Caco-2 (cell line): ENCODE data around the gene FGFR4. TPM values are rescaled to one million over a fixed set of nuclear protein-coding genes. Genes with fewer than 3 reads are reported as not detected.

Source experiments
- BruUV-seq: library from RNA; stranded (reverse); fragments of 400-500 nt; replicated peaks from 2 replicates; lab custom pipeline; 2021; lab: Mats Ljungman, UMichigan
- CTCF ChIA-PET: fragments of 300-600 bp; sonication (Branson Sonifier 250); formaldehyde crosslinking; loops from one replicate; lab custom pipeline; 2022; ENCODE audit warnings: antibody characterized with exemption; lab: Charles Lee
- POLR2A ChIA-PET: fragments of 300-600 bp; sonication (Branson Sonifier 250); formaldehyde crosslinking; loops from one replicate; lab custom pipeline; 2022; ENCODE audit warnings: antibody characterized with exemption; lab: Charles Lee
- DNase-seq, 2 experiments: peaks; one replicate each; pipeline versions ENCODE4 v3.0.0 to v3.0.0-alpha.2; 2020 to 2022
- H3K27me3 ChIP-seq: replicated peaks from 2 replicates; pipeline ENCODE4 v1.6.0; 2011; ENCODE audit warnings: low read length; ENCODE audit not compliant: control insufficient read depth, insufficient read depth
- H3K36me3 ChIP-seq: 2 replicates; pipeline ENCODE4 v1.5.1; 2011; ENCODE audit warnings: low read length; ENCODE audit not compliant: control insufficient read depth, insufficient read depth
- H3K4me1 ChIP-seq: fragments of 250-450 bp; sonication (Bioruptor Pico); 2 replicates; pipeline ENCODE4 v1.5.1; 2020; ENCODE audit warnings: mild to moderate bottlenecking
- H3K4me3 ChIP-seq: 2 replicates; pipeline ENCODE4 v1.5.1; 2011; ENCODE audit warnings: low read depth, mild to moderate bottlenecking, control low read depth, low read length
- H3K9me3 ChIP-seq: fragments of 250-450 bp; sonication (Bioruptor Pico); 2 replicates; pipeline ENCODE4 v1.5.1; 2020; ENCODE audit warnings: mild to moderate bottlenecking, moderate library complexity
- H3K27ac Mint-ChIP-seq: one replicate; pipeline ENCODE4 v1.8.0; 2022; ENCODE audit warnings: mixed read lengths; ENCODE audit not compliant: unreplicated experiment
- H3K27me3 Mint-ChIP-seq: one replicate; pipeline ENCODE4 v1.8.0; 2022; ENCODE audit warnings: mixed read lengths; ENCODE audit not compliant: insufficient read depth, unreplicated experiment
- H3K36me3 Mint-ChIP-seq: one replicate; pipeline ENCODE4 v1.8.0; 2022; ENCODE audit warnings: mild to moderate bottlenecking, mixed read lengths; ENCODE audit not compliant: insufficient read depth, unreplicated experiment
- H3K4me1 Mint-ChIP-seq: one replicate; pipeline ENCODE4 v1.8.0; 2022; ENCODE audit warnings: low read depth, mixed read lengths; ENCODE audit not compliant: unreplicated experiment
- H3K4me3 Mint-ChIP-seq: one replicate; pipeline ENCODE4 v1.8.0; 2022; ENCODE audit warnings: mild to moderate bottlenecking, moderate library complexity, mixed read lengths; ENCODE audit not compliant: unreplicated experiment
- H3K9me3 Mint-ChIP-seq: one replicate; pipeline ENCODE4 v1.8.0; 2022; ENCODE audit warnings: mixed read lengths; ENCODE audit not compliant: unreplicated experiment
- CTCF ChIP-seq, 2 experiments: fragments of 200-600 bp in 1 of 2; IDR thresholded peaks; 1 replicate in 1 of 2; 2 replicates in 1 of 2; pipeline versions ENCODE4 v1.5.1 to v1.8.0; 2011 to 2022; ENCODE audit warnings: antibody characterized with exemption in 1 of 2, control low read depth in 1 of 2, inconsistent platforms in 1 of 2, low read depth in 1 of 2, low read length in 1 of 2, mild to moderate bottlenecking in 1 of 2, moderate library complexity in 1 of 2; ENCODE audit not compliant: insufficient read depth in 1 of 2, severe bottlenecking in 1 of 2, unreplicated experiment in 1 of 2
- intact Hi-C: fragments of 100-400 bp; cut with micrococcal nuclease; formaldehyde crosslinking; loops from one replicate; pipeline ENCODE4 v1.10.0; 2022; ENCODE audit not compliant: unreplicated experiment
- total RNA-seq: library from RNA; stranded (reverse); gene quantifications from 2 replicates; pipeline ENCODE4 v1.2.3, GENCODE V29; 2022

FGFR4 gene
- total RNA-seq, 1 experiment from 2014 or later, result 190 TPM

- Mint-ChIP-seq H3K27me3 (no peaks in the 10 kb centered on the region), H3K27ac (no peak overlapping the region), H3K36me3 (no peaks in the 10 kb centered on the region), H3K4me1 (peaks cover 5% of the 10 kb centered on the region), H3K4me3 (no peak overlapping the region), H3K9me3 (no peaks in the 10 kb centered on the region)
- DNase-seq, result no peak
- Histone ChIP-seq H3K27me3 (no peaks in the 10 kb centered on the region), H3K4me3 (no peak overlapping the region), H3K36me3 (no peaks in the 10 kb centered on the region), H3K4me1 (no peaks in the 10 kb centered on the region), H3K9me3 (no peaks in the 10 kb centered on the region)
- intact Hi-C loops, result no loop called here
- TF ChIP-seq CTCF (IDR thresholded peaks at IDR 0.05; ENCODE audit: insufficient read depth in 1 of 2, low read depth in 1 of 2, low read length in 1 of 2, severe bottlenecking in 1 of 2, unreplicated experiment in 1 of 2), result no peak
- POLR2A ChIA-PET, result no interaction called here
- BruUV-seq, result no TSS peak
- CTCF ChIA-PET, result interaction anchor here (0.5 kb wide), 1 partner anchor 25 kb away, joined by 4 read pairs; no protein-coding TSS in a partner anchor
Measured at GRCh38 chr5:177126771-177127170, 40.1 kb downstream of the FGFR4 start.

GRCh38 chr5:177128551-177128981 lies 41.9 kb downstream of the FGFR4 start:
- no peak for TF ChIP-seq CTCF (IDR thresholded peaks at IDR 0.05; ENCODE audit: insufficient read depth in 1 of 2, low read depth in 1 of 2, low read length in 1 of 2, severe bottlenecking in 1 of 2, unreplicated experiment in 1 of 2)
- CTCF ChIA-PET, result interaction anchor here (0.6 kb wide), 1 partner anchor 46 kb away, joined by 3 read pairs; no protein-coding TSS in a partner anchor
- H3K4me3 ChIP-seq, result no peak overlapping the region
- Mint-ChIP-seq H3K27me3 (no peaks in the 10 kb centered on the region), H3K27ac (no peak overlapping the region), H3K9me3 (no peaks in the 10 kb centered on the region), H3K4me1 (peaks cover 5% of the 10 kb centered on the region), H3K4me3 (no peak overlapping the region), H3K36me3 (no peaks in the 10 kb centered on the region)
- peaks cover 3% of the 10 kb centered on the region; the same call in 1 of the 2 replicates for H3K4me1 ChIP-seq
- BruUV-seq, result no TSS peak
- intact Hi-C loops, result no loop called here
- H3K9me3 ChIP-seq, result no peaks in the 10 kb centered on the region
- H3K27me3 ChIP-seq, result no peaks in the 10 kb centered on the region
- DNase-seq, result peak in 1 of 2 experiments; percentile 13
- no peaks in the 10 kb centered on the region for H3K36me3 ChIP-seq
- POLR2A ChIA-PET, result no interaction called here

- intact Hi-C loops, result no loop called here
- H3K27ac Mint-ChIP-seq, result no peak overlapping the region
Measured at GRCh38 chr5:177130211-177131018, 43.7 kb downstream of the FGFR4 start.

More at GRCh38 chr5:177130211-177131018, 43.7 kb downstream of the FGFR4 start:
- Mint-ChIP-seq H3K4me1 (peaks cover 9% of the 10 kb centered on the region), H3K4me3 (no peak overlapping the region), H3K36me3 (peaks cover 3% of the 10 kb centered on the region), H3K27me3 (no peaks in the 10 kb centered on the region), H3K9me3 (no peaks in the 10 kb centered on the region)
- TF ChIP-seq CTCF (IDR thresholded peaks at IDR 0.05; ENCODE audit: insufficient read depth in 1 of 2, low read depth in 1 of 2, low read length in 1 of 2, severe bottlenecking in 1 of 2, unreplicated experiment in 1 of 2), result no peak
- no TSS peak for BruUV-seq
- Histone ChIP-seq H3K4me3 (no peak overlapping the region), H3K4me1 (peaks cover 8% of the 10 kb centered on the region), H3K36me3 (no peaks in the 10 kb centered on the region), H3K9me3 (no peaks in the 10 kb centered on the region), H3K27me3 (no peaks in the 10 kb centered on the region)
- peak in 1 of 2 experiments; percentile 11 for DNase-seq
- ChIA-PET POLR2A (no interaction called here), CTCF (no interaction called here)
